Mesenchymal stem cell (in vitro differentiated cells and primary cell): ENCODE data around the gene RNF4.
"Not testable (repeated sequence)": the region's sequence is repeated elsewhere in the genome, so short reads cannot be mapped to it uniquely, and the experiment has no call there.

Source experiments
- DNase-seq: peaks from one replicate; pipeline ENCODE4 v3.0.0-alpha.2; 2013
- H2AFZ ChIP-seq: one replicate; pipeline ENCODE4 v1.6.1; 2013; ENCODE audit warnings: low read depth, mild to moderate bottlenecking, control low read depth, inconsistent platforms, low read length, moderate library complexity
- H2AK5ac ChIP-seq: 2 replicates; pipeline ENCODE4 v1.6.1; 2013; ENCODE audit warnings: low read length, moderate library complexity, mild to moderate bottlenecking, inconsistent platforms; ENCODE audit not compliant: severe bottlenecking
- H2BK120ac ChIP-seq: one replicate; pipeline ENCODE4 v1.6.1; 2013; ENCODE audit warnings: low read depth, mild to moderate bottlenecking, inconsistent platforms, low read length, moderate library complexity
- H2BK12ac ChIP-seq, 2 experiments: one replicate each; pipeline ENCODE4 v1.6.1; 2013; ENCODE audit warnings: inconsistent platforms in 2 of 2, low read length in 2 of 2, mild to moderate bottlenecking in 2 of 2, moderate library complexity in 2 of 2, control low read depth in 1 of 2
- H2BK15ac ChIP-seq: one replicate; pipeline ENCODE4 v1.6.1; 2013; ENCODE audit warnings: mild to moderate bottlenecking, low read depth, inconsistent platforms; ENCODE audit not compliant: poor library complexity, severe bottlenecking
- H2BK5ac ChIP-seq: 2 replicates; pipeline ENCODE4 v1.6.1; 2013; ENCODE audit warnings: low read depth, mild to moderate bottlenecking, low read length, control low read depth, inconsistent platforms; ENCODE audit not compliant: poor library complexity, severe bottlenecking
- H3K14ac ChIP-seq, 2 experiments: one replicate each; pipeline ENCODE4 v1.6.1; 2013; ENCODE audit warnings: inconsistent platforms in 2 of 2, low read length in 2 of 2, control low read depth in 1 of 2, mild to moderate bottlenecking in 1 of 2, moderate library complexity in 1 of 2
- H3K18ac ChIP-seq, 2 experiments: one replicate each; pipeline ENCODE4 v1.6.1; 2013; ENCODE audit warnings: inconsistent platforms in 2 of 2, low read length in 2 of 2, control low read depth in 1 of 2, low read depth in 1 of 2, mild to moderate bottlenecking in 1 of 2
- H3K23ac ChIP-seq, 2 experiments: one replicate each; pipeline ENCODE4 v1.6.1; 2013; ENCODE audit warnings: inconsistent platforms in 2 of 2, low read length in 2 of 2, mild to moderate bottlenecking in 2 of 2, moderate library complexity in 2 of 2, control low read depth in 1 of 2
- H3K27ac ChIP-seq: 2 replicates; pipeline ENCODE4 v1.5.1; 2013; ENCODE audit warnings: mild to moderate bottlenecking, moderate library complexity, low read length, control low read depth, inconsistent platforms; ENCODE audit not compliant: poor library complexity, severe bottlenecking
- H3K27me3 ChIP-seq, 2 experiments: 2 replicates each; pipeline versions ENCODE4 v1.6.1 to v1.7.0; 2013; ENCODE audit warnings: low read length in 2 of 2, mild to moderate bottlenecking in 2 of 2, moderate library complexity in 2 of 2, control low read depth in 1 of 2, inconsistent platforms in 1 of 2; ENCODE audit not compliant: control insufficient read depth in 1 of 2, insufficient read depth in 1 of 2
- H3K36me3 ChIP-seq, 2 experiments: 2 replicates each; pipeline versions ENCODE4 v1.6.1 to v1.7.0; 2013; ENCODE audit warnings: low read length in 2 of 2, control low read depth in 1 of 2, inconsistent platforms in 1 of 2, low read depth in 1 of 2, mild to moderate bottlenecking in 1 of 2; ENCODE audit not compliant: insufficient read depth in 2 of 2, control insufficient read depth in 1 of 2
- H3K4ac ChIP-seq, 2 experiments: one replicate each; pipeline ENCODE4 v1.6.1; 2013; ENCODE audit warnings: inconsistent platforms in 2 of 2, low read length in 2 of 2, mild to moderate bottlenecking in 2 of 2, moderate library complexity in 2 of 2, control low read depth in 1 of 2, low read depth in 1 of 2
- H3K4me1 ChIP-seq: 2 replicates; pipeline ENCODE4 v1.6.1; 2013; ENCODE audit warnings: low read depth, low read length, control low read depth; ENCODE audit not compliant: control insufficient read depth, insufficient read depth
- H3K4me2 ChIP-seq: 2 replicates; pipeline ENCODE4 v1.6.1; 2013; ENCODE audit warnings: low read length, mild to moderate bottlenecking, inconsistent platforms; ENCODE audit not compliant: poor library complexity, severe bottlenecking
- H3K4me3 ChIP-seq, 2 experiments: 2 replicates each; pipeline versions ENCODE4 v1.5.1 to v1.7.0; 2013; ENCODE audit warnings: low read length in 2 of 2, mild to moderate bottlenecking in 2 of 2, control low read depth in 1 of 2, low read depth in 1 of 2; ENCODE audit not compliant: insufficient read depth in 1 of 2
- H3K79me1 ChIP-seq: replicated peaks from 2 replicates; pipeline ENCODE4 v1.6.1; 2013; ENCODE audit warnings: mild to moderate bottlenecking, control low read depth, low read length, inconsistent platforms; ENCODE audit not compliant: poor library complexity, severe bottlenecking
- H3K9ac ChIP-seq: 2 replicates; pipeline ENCODE4 v1.7.0; 2013; ENCODE audit warnings: mild to moderate bottlenecking, low read length, moderate library complexity
- H3K9me3 ChIP-seq: 2 replicates; pipeline ENCODE4 v1.7.0; 2013; ENCODE audit warnings: mild to moderate bottlenecking, low read length; ENCODE audit not compliant: control insufficient read depth
- H4K8ac ChIP-seq: one replicate; pipeline ENCODE4 v1.6.1; 2013; ENCODE audit warnings: inconsistent platforms, mild to moderate bottlenecking, low read length, moderate library complexity
- H4K91ac ChIP-seq: one replicate; pipeline ENCODE4 v1.6.1; 2013; ENCODE audit warnings: mild to moderate bottlenecking, low read length, inconsistent platforms
- WGBS: methylation state at CpG from one replicate; pipeline ENCODE4 v1.1.7; 2013; ENCODE audit warnings: mixed read lengths; 5-methylcytosine and 5-hydroxymethylcytosine counted together

Gene RNF4

DNA sequence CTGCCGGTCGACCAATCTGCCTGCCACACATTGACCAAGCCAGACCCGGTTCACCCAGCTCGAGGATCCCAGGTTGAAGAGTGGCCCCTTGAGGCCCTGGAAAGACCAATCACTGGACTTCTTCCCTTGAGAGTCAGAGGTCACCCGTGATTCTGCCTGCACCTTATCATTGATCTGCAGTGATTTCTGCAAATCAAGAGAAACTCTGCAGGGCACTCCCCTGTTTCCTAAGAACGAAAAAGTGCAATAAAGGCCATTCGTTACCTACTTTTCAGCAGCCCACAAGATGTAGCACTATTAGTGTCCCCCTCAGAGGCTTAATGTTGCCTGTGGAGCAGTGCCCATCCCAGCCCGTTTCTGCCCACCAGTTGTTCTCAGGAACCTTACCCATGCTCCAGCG is 45.3 kb downstream of the RNF4 start:
- H3K14ac ChIP-seq, H3K23ac ChIP-seq, H3K9me3 ChIP-seq, H3K4me2 ChIP-seq, H3K9ac ChIP-seq, H3K18ac ChIP-seq, H3K4ac ChIP-seq, H2BK12ac ChIP-seq, H3K4me3 ChIP-seq, H3K27me3 ChIP-seq, H2BK120ac ChIP-seq, H3K4me1 ChIP-seq, H2BK15ac ChIP-seq, H2AK5ac ChIP-seq, H2BK5ac ChIP-seq, DNase-seq, H3K27ac ChIP-seq, H2AFZ ChIP-seq, H4K91ac ChIP-seq, H4K8ac ChIP-seq: not testable (repeated sequence)
- WGBS = 94% methylated on average over 9 of the region's 9 CpGs
- Histone ChIP-seq H3K36me3 (peaks cover 68 to 72% of the 10 kb centered on the region in 2 experiments), H3K79me1 (peaks cover 35% of the 10 kb centered on the region)

DNA sequence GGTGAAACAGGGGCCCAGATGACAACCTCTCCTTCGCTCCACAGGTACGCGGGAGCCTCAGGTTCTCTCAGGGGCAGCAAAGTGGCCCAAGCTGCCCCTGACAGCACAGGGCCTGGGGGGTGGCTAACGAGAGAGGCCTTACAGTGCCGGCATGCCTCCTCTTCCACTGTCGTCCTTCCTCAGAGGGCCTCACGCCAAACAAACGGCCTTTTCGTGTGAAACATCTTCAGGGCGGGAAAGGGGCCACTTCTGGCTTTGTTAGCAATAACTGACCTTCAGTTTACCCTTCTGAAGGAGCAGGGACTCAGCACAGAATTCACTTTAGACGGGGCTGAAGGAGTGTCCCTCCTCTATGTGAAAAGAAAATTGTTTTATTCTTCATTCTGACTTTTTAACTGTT is 46.0 kb downstream of the RNF4 start:
- H3K4ac ChIP-seq, H3K27ac ChIP-seq, H3K4me1 ChIP-seq, H3K18ac ChIP-seq, H4K8ac ChIP-seq, H2AFZ ChIP-seq, H3K23ac ChIP-seq, H2BK15ac ChIP-seq, H3K9me3 ChIP-seq, H4K91ac ChIP-seq, H2BK12ac ChIP-seq, H3K27me3 ChIP-seq, H3K4me2 ChIP-seq, H3K9ac ChIP-seq, H3K14ac ChIP-seq, H2BK120ac ChIP-seq, H2BK5ac ChIP-seq, H3K4me3 ChIP-seq, DNase-seq, H2AK5ac ChIP-seq: not testable (repeated sequence)
- Histone ChIP-seq H3K79me1 (peaks cover 35% of the 10 kb centered on the region), H3K36me3 (peaks cover 61 to 67% of the 10 kb centered on the region in 2 experiments)
- WGBS = 95% methylated on average over 10 of the region's 11 CpGs

DNA sequence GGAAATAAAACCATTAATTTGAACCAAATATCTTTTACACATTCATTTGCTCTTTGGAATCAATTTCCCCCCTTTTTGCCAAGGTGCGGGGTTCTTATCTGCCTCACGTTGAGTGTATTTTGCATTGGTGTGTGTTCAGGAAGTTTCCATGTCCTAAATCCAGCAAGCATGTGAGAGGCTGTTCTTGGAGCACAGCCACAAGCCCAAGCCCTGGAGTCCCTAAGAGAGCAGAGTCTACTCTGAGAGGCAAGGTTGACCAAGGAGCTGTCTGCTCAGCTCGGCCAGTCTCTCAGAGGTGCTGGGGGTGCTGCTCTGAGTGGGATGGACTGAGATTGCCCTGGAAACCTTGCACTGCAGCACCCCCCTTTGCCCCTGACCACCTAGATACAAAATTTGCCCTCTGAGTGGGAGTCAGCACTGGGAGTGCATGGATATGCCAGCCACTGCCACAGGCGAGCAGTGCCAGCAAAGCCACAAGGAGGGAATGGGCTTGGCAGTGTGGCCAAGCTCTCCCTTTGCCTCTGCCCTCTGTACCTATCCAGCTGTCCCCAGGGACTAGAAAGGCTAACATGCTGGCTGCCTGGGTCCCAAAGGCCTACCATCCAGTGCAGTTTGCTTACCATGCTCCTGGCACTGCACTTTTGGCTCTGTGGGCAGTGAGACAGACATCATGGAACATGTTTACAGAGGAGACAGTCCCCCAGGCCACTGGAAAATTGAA is 47.1 kb downstream of the RNF4 start:
- no peak overlapping the region for H3K4ac ChIP-seq
- H2BK5ac ChIP-seq = no peak overlapping the region
- H3K18ac ChIP-seq = no peak overlapping the region
- H4K91ac ChIP-seq = no peak overlapping the region
- no peak overlapping the region for H3K9ac ChIP-seq
- peak overlapping the region in 1 of 2 experiments; percentile 42 for H3K14ac ChIP-seq
- WGBS = 100% methylated on average over 3 of the region's 4 CpGs
- H2AFZ ChIP-seq = no peak overlapping the region
- no peak overlapping the region for H3K4me3 ChIP-seq
- H3K9me3 ChIP-seq = no peaks in the 10 kb centered on the region
- DNase-seq = no peak
- H4K8ac ChIP-seq = no peak overlapping the region
- no peak overlapping the region for H3K27ac ChIP-seq
- no peaks in the 10 kb centered on the region for H3K27me3 ChIP-seq
- no peak overlapping the region for H2AK5ac ChIP-seq
- H2BK12ac ChIP-seq = peak overlapping the region; percentile 28 to 29
- no peak overlapping the region for H2BK15ac ChIP-seq
- H3K4me1 ChIP-seq = no peaks in the 10 kb centered on the region
- H3K79me1 ChIP-seq = peaks cover 25% of the 10 kb centered on the region
- peaks cover 52 to 63% of the 10 kb centered on the region in 2 experiments for H3K36me3 ChIP-seq
- H3K4me2 ChIP-seq = no peak overlapping the region
- no peak overlapping the region for H2BK120ac ChIP-seq
- H3K23ac ChIP-seq = no peak overlapping the region

DNA sequence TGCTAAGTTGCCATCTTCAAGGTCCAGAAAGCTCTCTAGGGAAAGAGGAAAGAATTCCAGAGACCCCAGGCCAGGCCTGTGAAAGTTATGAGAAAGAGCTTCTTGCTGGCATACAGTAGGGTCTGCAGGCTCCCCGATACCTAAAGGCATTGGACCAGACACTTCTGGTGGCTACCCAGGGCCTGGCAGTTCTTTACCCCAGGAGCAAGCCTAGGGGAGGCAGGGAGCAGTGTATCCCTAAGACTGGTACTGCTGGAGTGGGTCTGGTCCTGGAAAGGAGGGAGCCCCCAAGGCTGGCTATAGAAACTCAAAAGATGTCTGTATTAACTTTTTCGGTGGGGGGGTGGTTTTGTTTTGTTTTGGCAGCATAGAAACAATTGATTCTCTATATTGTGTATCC is 47.7 kb downstream of the RNF4 start:
- H3K36me3 ChIP-seq = peaks cover 53 to 66% of the 10 kb centered on the region in 2 experiments
- 100% methylated on average over 1 of the region's 2 CpGs for whole genome bisulfite sequencing
- H3K9me3 ChIP-seq = no peaks in the 10 kb centered on the region
- H2BK12ac ChIP-seq = no peak overlapping the region
- H3K18ac ChIP-seq = no peak overlapping the region
- no peak overlapping the region for H4K91ac ChIP-seq
- no peak overlapping the region for H2BK120ac ChIP-seq
- no peak overlapping the region for H3K4me3 ChIP-seq
- DNase-seq = no peak
- no peaks in the 10 kb centered on the region for H3K27me3 ChIP-seq
- H2BK5ac ChIP-seq = no peak overlapping the region
- H3K14ac ChIP-seq = no peak overlapping the region
- no peak overlapping the region for H2AFZ ChIP-seq
- H3K4ac ChIP-seq = no peak overlapping the region
- no peak overlapping the region for H2BK15ac ChIP-seq
- H3K27ac ChIP-seq = no peak overlapping the region
- H3K79me1 ChIP-seq = peaks cover 25% of the 10 kb centered on the region
- no peak overlapping the region for H2AK5ac ChIP-seq
- H3K23ac ChIP-seq = no peak overlapping the region
- H4K8ac ChIP-seq = no peak overlapping the region
- no peak overlapping the region for H3K4me2 ChIP-seq
- no peaks in the 10 kb centered on the region for H3K4me1 ChIP-seq
- H3K9ac ChIP-seq = no peak overlapping the region
